Putamen (tissue), 1 donor: ENCODE results near the gene BCAS3.

ENCODE experiments used
- DNase-seq: peaks from one replicate; pipeline ENCODE4 v3.0.0-alpha.2; 2016; ENCODE audit warnings: low spot score

The BCAS3 gene

GRCh38 chr17:61318684-61319098 lies 641.0 kb downstream of the BCAS3 start:
- DNase-seq = no peak

DNA sequence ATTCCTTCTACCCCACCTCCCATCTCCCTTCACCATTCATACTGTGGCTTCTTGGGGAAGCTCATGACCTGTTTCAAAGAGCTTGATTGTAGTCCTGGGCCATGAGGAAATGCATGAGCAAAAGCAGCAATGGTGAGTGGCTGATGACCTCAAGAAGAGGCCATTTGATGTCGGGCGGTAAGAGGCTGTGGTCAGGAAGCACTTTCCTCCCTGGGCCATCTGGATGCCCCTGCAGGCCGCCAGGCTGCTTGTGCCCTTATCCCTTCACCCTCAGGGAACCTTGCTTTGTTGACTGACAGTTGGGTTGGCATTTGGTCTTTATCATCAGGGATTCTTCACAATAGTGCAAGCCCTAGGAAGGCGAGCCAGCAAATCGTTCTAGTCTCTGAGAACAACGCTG lies 643.7 kb downstream of the BCAS3 start:
- no peak for DNase-seq

- DNase-seq = peak; percentile 24
Observed at GRCh38 chr17:61322325-61323002, 644.8 kb downstream of the BCAS3 start.

DNA sequence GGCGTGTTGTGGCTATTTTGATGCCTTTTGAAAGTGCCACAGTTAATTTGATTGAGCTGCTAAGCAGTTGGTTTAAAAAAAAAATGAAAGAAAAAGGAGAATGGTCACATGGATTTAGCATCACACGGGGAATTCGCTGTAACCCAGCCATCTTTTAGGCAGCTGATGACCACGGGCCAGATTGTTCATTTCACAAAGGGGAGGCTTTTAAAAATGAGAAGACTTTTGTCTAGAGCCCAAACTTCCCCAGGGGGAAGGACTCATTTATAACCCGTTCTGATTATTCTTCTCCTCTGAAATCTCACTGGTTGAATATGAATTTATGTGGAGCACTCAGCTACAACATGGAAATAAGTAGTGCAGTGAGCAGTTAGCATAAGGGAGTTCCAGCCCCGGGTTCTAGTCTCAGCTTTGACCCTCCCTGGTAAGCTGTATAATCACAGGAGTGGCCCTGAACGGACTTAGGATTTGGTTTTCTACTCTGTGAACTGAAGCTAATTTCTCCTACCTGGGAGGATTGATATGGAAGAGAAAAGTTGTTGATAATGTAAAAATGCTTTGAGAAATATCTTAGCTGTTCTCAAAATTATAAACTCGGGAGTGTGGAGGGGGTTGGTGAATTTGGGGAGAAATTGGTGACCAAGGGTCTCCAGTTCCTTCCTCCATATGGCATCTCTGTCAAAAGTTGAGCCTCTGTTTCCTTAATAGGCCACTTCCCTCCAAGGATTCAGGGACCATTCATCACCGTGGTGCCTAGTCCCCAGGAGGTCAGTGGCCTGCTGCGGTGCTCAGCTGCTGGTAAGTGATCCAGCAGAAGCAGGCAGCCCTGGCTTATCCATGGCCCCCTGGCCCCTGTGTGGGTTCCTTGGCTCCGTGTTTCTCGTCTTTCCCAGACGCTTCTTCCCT lies 645.6 kb downstream of the BCAS3 start:
- DNase-seq = peak; percentile 22

GRCh38 chr17:61323909-61324868 lies 646.5 kb downstream of the BCAS3 start:
- no peak for DNase-seq

- no peak for DNase-seq
Observed at GRCh38 chr17:61324950-61325349, 647.3 kb downstream of the BCAS3 start.

DNA sequence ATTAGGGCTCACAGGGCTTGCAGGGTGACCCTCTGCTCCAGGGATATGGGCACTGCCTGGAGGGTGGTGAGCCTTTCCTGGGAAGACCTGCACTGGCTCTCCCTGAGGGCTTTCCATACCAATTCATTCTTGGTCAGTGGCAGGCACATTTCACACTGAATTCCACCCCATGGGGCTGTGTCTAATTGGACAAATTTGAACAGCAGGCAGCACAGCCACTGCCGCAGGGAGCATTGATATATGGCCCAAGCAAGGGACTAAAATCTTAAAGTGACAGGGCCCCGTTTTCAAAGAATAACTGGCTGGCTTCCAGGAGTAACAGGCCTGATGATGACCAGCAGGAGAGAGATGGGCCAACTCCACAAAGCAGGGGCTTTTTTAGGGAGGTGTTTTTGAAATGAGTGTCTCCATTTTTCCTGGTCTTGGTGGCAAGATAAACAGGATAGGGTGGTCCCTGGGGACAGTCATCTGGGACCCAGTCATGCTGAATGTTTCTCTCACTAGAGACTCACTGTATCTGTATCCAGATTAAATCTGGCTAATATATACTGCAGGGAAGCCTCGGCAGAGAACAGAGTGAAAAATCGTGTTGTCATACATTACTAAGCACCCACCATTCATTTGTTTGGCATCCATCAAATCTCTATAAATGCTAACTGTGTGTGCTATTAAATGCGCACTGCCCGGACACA lies 647.9 kb downstream of the BCAS3 start:
- DNase-seq = no peak

GRCh38 chr17:61326330-61326729 lies 648.7 kb downstream of the BCAS3 start:
- no peak for DNase-seq

DNA sequence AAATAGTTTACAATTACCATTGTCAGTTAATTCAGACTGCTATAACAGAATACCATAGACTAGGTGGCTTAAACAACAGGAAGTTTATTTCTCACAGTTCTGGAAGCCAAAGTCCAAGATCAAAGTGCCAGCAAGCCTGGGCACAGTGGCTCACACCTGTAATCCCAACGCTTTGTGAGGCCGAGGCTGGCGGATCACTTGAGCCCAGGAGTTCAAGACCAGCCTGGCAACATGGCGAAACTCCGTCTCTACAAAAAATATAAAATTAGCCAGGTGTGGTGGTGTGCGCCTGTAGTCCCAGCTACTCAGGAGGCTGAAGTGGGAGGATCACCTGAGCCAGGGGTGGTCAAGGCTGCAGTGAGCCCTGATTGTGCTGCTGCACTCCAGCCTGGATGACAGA lies 650.7 kb downstream of the BCAS3 start:
- no peak for DNase-seq

- DNase-seq = no peak
Observed at GRCh38 chr17:61330174-61331150, 652.8 kb downstream of the BCAS3 start.

GRCh38 chr17:61331178-61331577 lies 653.5 kb downstream of the BCAS3 start:
- no peak for DNase-seq

GRCh38 chr17:61331886-61332285 lies 654.2 kb downstream of the BCAS3 start:
- DNase-seq = no peak

DNA sequence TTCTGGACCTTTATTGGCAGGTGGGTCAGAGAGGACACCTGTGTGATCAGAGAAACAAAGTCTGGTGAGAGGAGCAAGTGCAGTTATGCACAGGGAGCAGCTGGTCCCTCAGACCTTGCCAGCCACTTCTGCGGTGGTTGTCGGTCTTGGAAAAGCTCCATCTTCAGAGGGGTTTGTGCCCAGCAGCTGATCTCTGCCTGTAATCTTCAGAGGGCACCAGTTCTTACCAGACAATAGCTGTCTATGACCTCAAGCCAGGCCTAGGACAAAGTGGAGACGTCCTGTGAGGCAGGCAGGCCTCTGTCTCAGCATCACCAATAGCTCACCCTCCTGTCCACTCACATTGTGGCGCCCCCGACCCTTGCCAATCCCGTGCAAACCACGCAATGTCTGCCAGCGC lies 655.5 kb downstream of the BCAS3 start:
- no peak for DNase-seq

- DNase-seq = no peak
Observed at GRCh38 chr17:61334673-61335072, 657.0 kb downstream of the BCAS3 start.

DNA sequence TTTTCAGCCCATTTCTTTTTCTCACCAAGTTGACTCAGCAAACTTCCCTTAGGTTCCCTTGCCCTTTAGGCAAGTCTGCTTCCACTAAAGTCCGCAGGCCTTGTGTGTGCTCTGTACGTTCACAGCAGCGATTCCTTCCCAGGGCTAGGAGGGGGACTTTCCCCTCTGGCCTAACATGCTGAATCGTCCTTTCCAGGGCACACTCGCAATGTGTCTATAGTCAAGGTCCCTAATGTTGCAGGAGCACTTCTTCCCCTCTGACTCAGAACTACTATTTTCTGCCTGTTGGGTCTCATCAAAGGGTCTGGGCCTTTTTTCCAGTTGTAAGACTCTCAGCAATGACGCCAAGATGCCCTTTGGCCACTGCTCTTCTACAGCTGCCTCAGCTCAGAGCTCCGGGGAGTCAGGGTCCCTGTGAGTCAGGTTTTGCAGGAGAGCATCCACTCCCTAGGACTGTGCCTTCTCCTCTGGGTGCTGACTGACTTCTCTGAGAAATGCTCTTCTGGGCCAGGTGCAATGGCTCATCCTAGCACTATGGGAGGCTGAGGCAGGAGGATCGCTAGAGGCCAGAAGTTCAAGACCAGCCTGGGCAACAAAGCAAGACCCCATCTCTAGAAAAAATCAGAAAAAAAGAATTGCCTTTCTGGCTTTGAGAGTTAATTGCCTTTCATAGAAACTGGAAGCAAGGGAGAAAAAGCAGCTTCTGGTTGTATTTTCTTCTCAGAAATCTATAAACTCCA lies 657.6 kb downstream of the BCAS3 start:
- DNase-seq = no peak

DNA sequence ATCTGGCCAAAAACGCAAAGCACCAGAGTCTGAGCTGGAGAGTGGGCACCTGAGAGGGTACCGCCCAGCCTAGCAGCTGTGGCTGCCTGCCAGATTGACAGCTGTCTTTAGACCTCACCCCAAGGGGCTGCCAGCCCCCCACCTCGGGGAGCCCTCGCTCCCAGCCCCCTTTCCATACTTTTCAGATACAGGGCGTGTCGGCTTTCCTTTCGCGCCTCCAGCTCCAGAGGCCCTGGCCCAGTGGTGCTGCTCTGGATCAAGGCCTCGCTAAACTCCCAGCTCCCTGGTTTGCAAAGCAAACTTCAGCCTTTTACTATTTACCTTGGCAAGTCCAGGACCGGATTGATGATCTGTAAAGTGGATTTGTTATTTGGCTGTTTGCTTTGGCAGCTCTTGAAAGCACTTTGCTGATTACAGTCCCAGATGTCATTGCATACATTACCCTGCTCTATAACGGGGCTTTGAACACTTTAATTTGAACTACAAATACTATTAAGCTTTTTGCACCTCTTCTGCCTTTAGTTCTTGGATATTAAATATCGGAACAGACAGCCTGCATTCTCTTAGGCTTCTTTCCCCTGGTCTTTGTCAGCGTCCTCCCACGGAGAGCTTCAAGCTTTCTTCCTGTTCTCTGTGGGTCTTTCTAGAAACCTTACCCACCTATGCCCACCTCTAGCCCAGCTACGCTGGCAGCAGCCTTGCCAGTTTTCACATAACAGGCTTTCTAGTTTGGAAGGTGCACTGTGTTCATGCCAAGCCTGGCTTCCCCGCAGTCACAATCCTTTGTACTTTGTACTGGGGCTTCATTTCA lies 658.4 kb downstream of the BCAS3 start:
- no peak for DNase-seq

DNA sequence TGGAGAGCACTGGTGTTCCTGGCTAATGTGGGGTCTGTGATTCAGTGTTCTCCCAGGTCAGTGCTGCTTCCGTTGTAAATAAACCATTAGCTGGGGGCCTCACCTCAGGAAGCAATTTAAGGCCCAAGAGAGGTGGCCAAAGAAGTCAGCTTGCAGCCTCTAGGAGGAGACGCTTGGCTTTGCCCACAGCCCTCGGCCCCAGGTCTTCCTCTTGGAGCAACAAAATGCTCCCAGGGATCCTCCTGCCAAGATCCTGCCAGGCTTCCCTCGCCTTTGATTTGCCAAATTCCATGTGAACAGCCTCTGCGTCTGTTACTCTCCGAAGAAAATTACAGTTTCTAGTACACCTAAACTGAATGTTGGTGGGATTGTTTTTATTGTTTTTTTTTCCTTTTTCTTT lies 659.6 kb downstream of the BCAS3 start:
- no peak for DNase-seq

DNA sequence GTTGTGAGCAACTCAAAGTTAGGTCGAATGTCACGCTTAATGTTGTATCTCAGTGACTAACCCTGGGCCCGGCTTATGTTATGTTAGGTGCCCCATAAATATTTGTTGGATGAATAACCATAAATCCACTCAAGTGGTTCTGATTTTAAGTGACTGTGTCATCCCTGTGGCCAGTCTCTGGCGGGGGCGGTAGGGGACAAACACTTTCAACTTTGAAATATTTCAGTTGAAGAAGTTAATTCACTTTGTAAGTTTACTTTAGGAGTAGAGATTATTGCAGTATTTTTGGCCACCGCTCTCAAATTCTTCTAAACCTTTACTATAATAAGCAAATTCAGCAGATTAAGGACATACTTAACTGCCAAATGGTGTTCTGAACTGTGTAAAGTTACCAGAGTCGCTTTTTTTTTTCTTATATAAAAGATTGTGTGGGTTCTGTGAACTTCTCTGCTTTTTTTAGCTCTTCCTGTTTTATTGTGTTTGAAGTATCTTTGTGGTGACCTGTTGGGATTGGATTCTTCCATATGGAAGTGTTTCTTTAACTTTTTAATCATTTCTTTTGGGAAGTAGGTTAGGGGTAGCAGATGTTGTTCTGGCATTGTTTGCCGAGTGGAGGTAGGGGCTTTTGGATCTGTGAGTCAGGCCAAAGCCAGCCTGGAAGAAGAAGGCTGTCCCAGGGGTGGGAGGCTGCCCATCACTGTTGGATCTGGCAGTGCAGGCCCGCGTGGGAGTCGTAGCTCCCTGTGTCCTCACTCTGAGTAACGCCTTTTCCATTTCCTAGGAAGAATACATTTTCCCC lies 660.5 kb downstream of the BCAS3 start:
- no peak for DNase-seq
